Muscle of leg (tissue), 11 donors: ENCODE measurements around the gene SIX2. TPM values are rescaled to one million over a fixed set of nuclear protein-coding genes. Genes with fewer than 3 reads are reported as not detected.
"Not testable (repeated sequence)": the region's sequence is repeated elsewhere in the genome, so short reads cannot be mapped to it uniquely, and the experiment has no call there.

ENCODE experiments used
- DNase-seq: peaks from one replicate; pipeline ENCODE4 v3.0.0; 2013
- H3K27ac ChIP-seq: one replicate; pipeline ENCODE4 v1.5.1; 2013; ENCODE audit warnings: mild to moderate bottlenecking, low read length, control low read depth
- H3K27me3 ChIP-seq: one replicate; pipeline ENCODE4 v1.6.1; 2013; ENCODE audit warnings: low read length; ENCODE audit not compliant: control insufficient read depth, insufficient read depth
- H3K36me3 ChIP-seq: one replicate; pipeline ENCODE4 v1.6.1; 2013; ENCODE audit warnings: low read length; ENCODE audit not compliant: control insufficient read depth, insufficient read depth
- H3K4me1 ChIP-seq: one replicate; pipeline ENCODE4 v1.6.1; 2013; ENCODE audit warnings: low read length; ENCODE audit not compliant: control insufficient read depth, insufficient read depth
- H3K4me3 ChIP-seq: one replicate; pipeline ENCODE4 v1.5.1; 2013; ENCODE audit warnings: low read length, control low read depth
- H3K9me3 ChIP-seq: replicated peaks from 2 replicates; pipeline ENCODE4 v1.6.1; 2013; ENCODE audit warnings: low read depth, low read length; ENCODE audit not compliant: control insufficient read depth
- WGBS: methylation state at CpG from one replicate; pipeline ENCODE4 v1.1.5; 2013; ENCODE audit warnings: missing lambda C conversion rate; ENCODE audit not compliant: insufficient coverage; 5-methylcytosine and 5-hydroxymethylcytosine counted together
- polyA plus RNA-seq, 8 donors: library from polyadenylated mRNA; unstranded; fragments of 120-200 nt; gene quantifications; one replicate each; pipeline versions ENCODE4 v1.2.1 to v1.2.3, GENCODE V29; 2013; ENCODE audit warnings: inconsistent platforms in 1 of 8, low replicate concordance in 1 of 8; ENCODE audit not compliant: insufficient read length in 8 of 8, insufficient read depth in 1 of 8
- total RNA-seq: library from RNA; stranded (reverse); fragments of 120-200 nt; gene quantifications from one replicate; pipeline ENCODE4 v1.2.4, GENCODE V29; 2013

The SIX2 gene
- total and polyA plus RNA-seq, 9 donors: 3.3 to 20.0 (median 15.6) TPM

- Histone ChIP-seq H3K4me1 (no peaks in the 10 kb centered on the region), H3K4me3 (no peak overlapping the region), H3K9me3 (no peaks in the 10 kb centered on the region), H3K27ac (no peak overlapping the region), H3K27me3 (peaks cover 4% of the 10 kb centered on the region), H3K36me3 (no peaks in the 10 kb centered on the region)
- DNase-seq: no peak
- 0% methylated on average over 1 of the region's 6 CpGs for WGBS
These were observed 33.9 kb upstream of the SIX2 start for GRCh38 chr2:45043174-45043573.

GRCh38 chr2:45042401-45042800, 33.1 kb upstream of the SIX2 start:
- no peak overlapping the region for H3K27ac ChIP-seq
- H3K27me3 ChIP-seq: peaks cover 4% of the 10 kb centered on the region
- no peaks in the 10 kb centered on the region for H3K36me3 ChIP-seq
- H3K4me1 ChIP-seq: no peaks in the 10 kb centered on the region
- WGBS: 100% methylated on average over 1 of the region's 2 CpGs
- H3K9me3 ChIP-seq: no peaks in the 10 kb centered on the region
- no peak for DNase-seq
- no peak overlapping the region for H3K4me3 ChIP-seq

GRCh38 chr2:45040786-45041185, 31.5 kb upstream of the SIX2 start:
- Histone ChIP-seq H3K27me3 (peaks cover 4% of the 10 kb centered on the region), H3K27ac (no peak overlapping the region), H3K9me3 (no peaks in the 10 kb centered on the region), H3K4me1 (no peaks in the 10 kb centered on the region), H3K4me3 (no peak overlapping the region), H3K36me3 (no peaks in the 10 kb centered on the region)
- no peak for DNase-seq

GRCh38 chr2:45039804-45040203, 30.6 kb upstream of the SIX2 start:
- not testable (repeated sequence) for H3K9me3 ChIP-seq, H3K36me3 ChIP-seq, H3K4me3 ChIP-seq, H3K4me1 ChIP-seq, DNase-seq, H3K27me3 ChIP-seq, H3K27ac ChIP-seq
- 59% methylated on average over 4 of the region's 5 CpGs for WGBS

- H3K4me1 ChIP-seq, H3K4me3 ChIP-seq, DNase-seq, H3K27ac ChIP-seq, H3K27me3 ChIP-seq, H3K36me3 ChIP-seq, H3K9me3 ChIP-seq: not testable (repeated sequence)
- 89% methylated on average over 4 of the region's 5 CpGs for WGBS
These were observed 29.6 kb upstream of the SIX2 start for GRCh38 chr2:45038861-45039260.

GRCh38 chr2:45033302-45033701, 24.1 kb upstream of the SIX2 start:
- Histone ChIP-seq H3K36me3 (no peaks in the 10 kb centered on the region), H3K9me3 (no peaks in the 10 kb centered on the region), H3K27me3 (peaks cover 6% of the 10 kb centered on the region), H3K4me1 (peaks cover 12% of the 10 kb centered on the region), H3K27ac (no peak overlapping the region), H3K4me3 (no peak overlapping the region)
- WGBS: no CpG with 5 or more reads among the region's 4 CpGs
- DNase-seq: no peak

GRCh38 chr2:45031028-45031427, 21.8 kb upstream of the SIX2 start:
- Histone ChIP-seq H3K4me3 (no peak overlapping the region), H3K9me3 (no peaks in the 10 kb centered on the region), H3K4me1 (peaks cover 12% of the 10 kb centered on the region), H3K36me3 (no peaks in the 10 kb centered on the region), H3K27me3 (peaks cover 9% of the 10 kb centered on the region), H3K27ac (no peak overlapping the region)
- DNase-seq: no peak
- WGBS: 80% methylated on average over 1 of the region's 3 CpGs

- Histone ChIP-seq H3K36me3 (no peaks in the 10 kb centered on the region), H3K27ac (no peak overlapping the region), H3K4me1 (peaks cover 12% of the 10 kb centered on the region), H3K27me3 (peaks cover 9% of the 10 kb centered on the region), H3K9me3 (no peaks in the 10 kb centered on the region), H3K4me3 (no peak overlapping the region)
- WGBS: 57% methylated on average over 1 of the region's 4 CpGs
- DNase-seq: no peak
These were observed 21.3 kb upstream of the SIX2 start for GRCh38 chr2:45030553-45030952.

- H3K9me3 ChIP-seq: no peaks in the 10 kb centered on the region
- no peaks in the 10 kb centered on the region for H3K36me3 ChIP-seq
- 64% methylated on average over 2 of the region's 6 CpGs for WGBS
- peaks cover 8% of the 10 kb centered on the region for H3K27me3 ChIP-seq
- no peak for DNase-seq
- no peak overlapping the region for H3K27ac ChIP-seq
- H3K4me3 ChIP-seq: no peak overlapping the region
- H3K4me1 ChIP-seq: peaks cover 16% of the 10 kb centered on the region
These were observed 20.0 kb upstream of the SIX2 start for GRCh38 chr2:45029215-45029614.

- 100% methylated on average over 1 of the region's 1 CpG for WGBS
- DNase-seq: no peak
- H3K27me3 ChIP-seq: peaks cover 8% of the 10 kb centered on the region
- no peak overlapping the region for H3K27ac ChIP-seq
- no peak overlapping the region for H3K4me3 ChIP-seq
- peaks cover 16% of the 10 kb centered on the region for H3K4me1 ChIP-seq
- no peaks in the 10 kb centered on the region for H3K9me3 ChIP-seq
- H3K36me3 ChIP-seq: no peaks in the 10 kb centered on the region
These were observed 19.0 kb upstream of the SIX2 start for GRCh38 chr2:45028276-45028675.

- DNase-seq: no peak
- peaks cover 8% of the 10 kb centered on the region for H3K27me3 ChIP-seq
- H3K36me3 ChIP-seq: no peaks in the 10 kb centered on the region
- peaks cover 16% of the 10 kb centered on the region for H3K4me1 ChIP-seq
- WGBS: 74% methylated on average over 4 of the region's 4 CpGs
- H3K9me3 ChIP-seq: no peaks in the 10 kb centered on the region
- no peak overlapping the region for H3K27ac ChIP-seq
- no peak overlapping the region for H3K4me3 ChIP-seq
These were observed 17.7 kb upstream of the SIX2 start for GRCh38 chr2:45026924-45027450.
